ENCODE data around the gene NR5A1.

Gene NR5A1

GRCh38 chr9:124436320-124436719, 70.9 kb downstream of the NR5A1 start:
- peaks cover 0 to 2% of the 10 kb centered on the region in 2 donors for H3K27me3 ChIP-seq (ENCODE audit: control insufficient read depth in 2 of 2, insufficient read depth in 2 of 2, low read length in 2 of 2)
- no peaks in the 10 kb centered on the region for H3K9me3 ChIP-seq (ENCODE audit: control insufficient read depth in 2 of 2, low read length in 2 of 2)
- H3K4me3 ChIP-seq (ENCODE audit: low read length in 2 of 2): no peak overlapping the region
- H3K9ac ChIP-seq (ENCODE audit: low read depth in 1 of 2, low read length in 2 of 2): no peak overlapping the region
- H3K4me1 ChIP-seq (ENCODE audit: control insufficient read depth in 2 of 2, insufficient read depth in 2 of 2, low read length in 2 of 2): no peaks in the 10 kb centered on the region
- H3K36me3 ChIP-seq (ENCODE audit: control insufficient read depth in 2 of 2, insufficient read depth in 2 of 2, low read length in 2 of 2): no peaks in the 10 kb centered on the region
- no peak overlapping the region for H3K27ac ChIP-seq (ENCODE audit: low read depth in 2 of 2, low read length in 2 of 2)

Data from mucosa of rectum (tissue), 2 donors.